Stimulated activated naive B cell treated with anti-CD40 and anti-IgM and Interleukin-4, amounts not matched to agents 10 μg/mL and 1 μg/mL and 100 μg/mL, for 72 hours (primary cell): ENCODE measurements around the gene SND1.

Experiments used
- ATAC-seq, 2 donors: fragments of 150-1000 bp; cut with Tn5 transposase; replicated peaks; 2 replicates each; pipeline ENCODE4 v1.10.0; 2021; ENCODE audit warnings: moderate library complexity in 1 of 2
- DNase-seq: peaks from one replicate; pipeline ENCODE4 v3.0.0; 2021
- H3K27ac Mint-ChIP-seq: one replicate; pipeline ENCODE4 v1.8.0; 2022; ENCODE audit warnings: mild to moderate bottlenecking, mixed read lengths
- H3K27me3 Mint-ChIP-seq, 2 donors: one replicate each; pipeline ENCODE4 v1.8.0; 2022; ENCODE audit warnings: mixed read lengths in 2 of 2
- H3K36me3 Mint-ChIP-seq, 2 donors: one replicate each; pipeline ENCODE4 v1.8.0; 2022; ENCODE audit warnings: mixed read lengths in 2 of 2, mild to moderate bottlenecking in 1 of 2
- H3K4me1 Mint-ChIP-seq, 2 donors: one replicate each; pipeline ENCODE4 v1.8.0; 2022; ENCODE audit warnings: mixed read lengths in 2 of 2, mild to moderate bottlenecking in 1 of 2
- H3K4me3 Mint-ChIP-seq, 2 donors: one replicate each; pipeline ENCODE4 v1.8.0; 2022; ENCODE audit warnings: mild to moderate bottlenecking in 2 of 2, mixed read lengths in 2 of 2, moderate library complexity in 1 of 2
- H3K9me3 Mint-ChIP-seq, 2 donors: one replicate each; pipeline ENCODE4 v1.8.0; 2022; ENCODE audit warnings: mixed read lengths in 2 of 2, mild to moderate bottlenecking in 1 of 2

SND1 gene

DNA sequence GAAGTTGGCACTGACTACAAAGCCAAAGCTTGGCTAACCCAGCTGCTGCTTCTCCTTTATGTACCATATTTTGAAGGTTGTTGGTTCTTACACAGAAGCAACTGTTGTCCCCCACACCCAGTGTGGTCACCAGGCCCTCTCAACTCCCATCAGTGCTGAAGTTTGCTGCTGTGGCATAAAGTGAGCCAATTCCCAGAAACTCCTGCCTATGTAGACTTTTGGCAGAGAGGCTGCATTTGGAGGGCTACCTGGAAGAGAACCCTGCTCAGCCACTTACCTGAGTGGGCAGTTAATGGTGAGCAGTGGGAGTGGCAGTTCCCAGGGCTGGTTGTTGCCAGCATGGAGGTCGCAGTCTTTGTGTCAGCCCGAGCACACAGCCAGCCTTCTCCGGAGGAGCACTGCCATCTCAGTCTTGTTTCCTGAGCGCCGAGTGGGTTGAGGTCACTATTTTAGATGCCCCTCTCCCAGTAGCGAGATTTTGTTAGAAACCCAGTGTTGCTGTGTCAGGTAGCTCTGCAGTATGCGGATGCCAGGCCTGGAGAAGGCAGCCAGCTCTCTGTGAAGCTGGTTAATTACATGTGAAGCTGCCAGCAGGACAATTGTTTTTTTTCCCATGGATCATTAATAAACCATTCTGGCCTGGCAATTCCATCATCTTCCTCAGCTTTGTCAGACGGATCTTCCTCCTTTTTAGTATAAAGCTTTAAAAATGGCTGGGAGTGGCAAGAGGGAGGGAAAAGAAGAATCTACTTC, 354.7 kb downstream of the SND1 start:
- peak overlapping the region; percentile 42 for H3K27ac Mint-ChIP-seq
- no peak overlapping the region for H3K4me3 Mint-ChIP-seq
- ATAC-seq (no peak), DNase-seq (no peak)
- H3K36me3 Mint-ChIP-seq = peaks cover 26 to 51% of the 10 kb centered on the region in 2 donors
- H3K27me3 Mint-ChIP-seq = no peaks in the 10 kb centered on the region
- H3K4me1 Mint-ChIP-seq = peaks cover 42 to 48% of the 10 kb centered on the region in 2 donors
- H3K9me3 Mint-ChIP-seq = no peaks in the 10 kb centered on the region

DNA sequence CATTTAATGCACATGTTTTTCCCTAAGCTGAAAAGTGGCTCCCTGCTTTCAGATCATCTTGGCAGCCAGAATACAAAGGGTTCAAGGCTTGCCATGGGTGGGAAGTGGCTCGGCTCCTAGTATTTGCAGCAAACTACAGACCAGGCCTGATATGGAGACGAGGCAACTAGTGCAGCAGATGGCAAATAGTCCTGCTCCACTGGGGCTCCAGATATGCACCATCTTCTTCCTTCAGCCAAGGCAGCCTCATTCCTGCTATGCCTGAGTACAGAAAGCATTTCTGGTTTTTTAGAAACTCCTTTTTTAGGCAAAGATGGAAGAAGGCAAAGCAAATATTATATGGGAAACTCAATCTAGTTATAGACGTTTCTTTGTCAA, 355.3 kb downstream of the SND1 start:
- Mint-ChIP-seq H3K9me3 (no peaks in the 10 kb centered on the region), H3K36me3 (peaks cover 25 to 51% of the 10 kb centered on the region in 2 donors), H3K4me1 (peaks cover 36 to 43% of the 10 kb centered on the region in 2 donors), H3K4me3 (no peak overlapping the region), H3K27me3 (no peaks in the 10 kb centered on the region), H3K27ac (peak overlapping the region; percentile 42)
- ATAC-seq (no peak), DNase-seq (no peak)

DNA sequence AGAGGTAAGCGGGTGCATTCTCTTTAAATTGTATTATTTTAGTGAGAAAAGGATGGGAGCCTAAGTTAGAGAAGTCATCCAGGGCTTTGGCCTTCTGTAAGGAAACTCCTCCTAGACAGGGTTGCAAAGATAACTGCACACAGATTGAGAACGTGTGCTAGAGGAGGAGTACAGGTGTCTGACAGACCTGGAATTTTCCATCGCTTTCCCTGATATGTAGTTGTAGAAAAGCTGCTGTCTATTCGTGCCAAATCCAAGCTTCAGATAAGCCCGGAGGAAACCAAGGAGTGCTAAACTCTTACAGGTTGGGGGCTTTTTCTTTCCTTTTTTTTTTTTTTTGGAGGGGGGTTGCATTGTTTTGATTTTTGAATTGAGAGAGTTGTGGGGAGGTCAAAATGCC, 356.1 kb downstream of the SND1 start:
- Mint-ChIP-seq H3K9me3 (no peaks in the 10 kb centered on the region), H3K36me3 (peaks cover 27 to 59% of the 10 kb centered on the region in 2 donors), H3K4me3 (no peak overlapping the region), H3K4me1 (peaks cover 29 to 34% of the 10 kb centered on the region in 2 donors), H3K27me3 (no peaks in the 10 kb centered on the region), H3K27ac (no peak overlapping the region)
- no peak for DNase-seq
- ATAC-seq = no peak

DNA sequence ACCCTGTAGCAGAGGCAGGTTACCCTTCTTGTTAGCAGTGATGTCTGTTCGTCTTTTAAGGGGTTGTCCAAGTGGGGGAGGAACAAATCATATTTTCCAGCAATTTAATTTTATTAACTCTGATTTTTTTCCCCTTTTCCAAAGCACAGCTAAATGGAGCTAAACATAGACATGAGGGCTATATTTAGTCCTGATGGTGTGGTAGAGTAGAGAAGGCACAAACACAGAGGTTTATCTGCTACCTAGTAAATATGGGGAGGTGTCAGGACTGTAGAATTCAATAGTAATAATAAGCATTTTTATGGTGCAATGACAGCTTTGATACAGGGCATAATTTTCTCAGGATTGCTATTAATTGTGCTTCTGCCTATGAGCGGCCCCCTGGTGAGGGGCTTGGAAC, 356.8 kb downstream of the SND1 start:
- ATAC-seq = no peak
- no peak for DNase-seq
- Mint-ChIP-seq H3K27me3 (no peaks in the 10 kb centered on the region), H3K36me3 (peaks cover 31 to 61% of the 10 kb centered on the region in 2 donors), H3K9me3 (no peaks in the 10 kb centered on the region), H3K4me3 (no peak overlapping the region), H3K27ac (no peak overlapping the region), H3K4me1 (peaks cover 23 to 28% of the 10 kb centered on the region in 2 donors)

DNA sequence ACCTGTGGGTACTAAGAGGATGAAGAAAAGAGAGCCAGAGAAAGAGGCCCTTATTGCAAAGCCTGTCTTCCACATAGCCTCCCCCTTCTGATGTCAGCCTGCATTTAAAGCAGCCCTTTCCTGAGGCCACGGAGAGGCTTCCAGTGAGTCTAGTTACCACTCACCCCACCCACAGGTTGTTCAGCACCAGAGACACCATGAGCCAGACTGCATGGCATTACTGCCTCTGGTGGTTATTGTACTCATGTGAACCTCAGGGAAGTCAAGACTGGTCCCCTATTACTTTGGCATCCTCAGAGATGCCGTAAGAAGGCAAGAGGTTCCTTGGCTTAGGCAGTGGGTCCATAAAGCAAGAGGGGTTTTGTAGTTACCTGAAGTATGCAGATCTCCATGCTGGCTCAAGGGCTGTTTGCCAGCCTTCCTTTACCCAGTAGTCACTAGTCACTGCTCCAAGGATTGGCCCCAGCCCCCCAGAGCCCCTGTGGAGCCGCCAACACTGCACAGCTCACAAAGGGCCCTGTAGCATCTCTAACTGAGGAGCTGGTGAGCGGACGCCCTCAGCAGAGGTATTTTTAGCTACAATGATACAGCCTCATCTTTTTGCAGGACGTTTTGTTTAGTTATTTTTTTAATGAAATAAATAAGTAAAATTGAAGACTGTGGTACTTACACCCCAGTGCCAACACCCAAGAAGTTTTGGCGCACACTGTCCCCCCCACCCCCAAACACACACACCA, 358.6 kb downstream of the SND1 start:
- Mint-ChIP-seq H3K4me3 (no peak overlapping the region), H3K9me3 (no peaks in the 10 kb centered on the region), H3K27ac (no peak overlapping the region), H3K36me3 (peaks cover 40 to 63% of the 10 kb centered on the region in 2 donors), H3K27me3 (no peaks in the 10 kb centered on the region), H3K4me1 (peaks cover 10% of the 10 kb centered on the region in 2 donors)
- peak in 1 of 2 donors; percentile 33 for ATAC-seq
- no peak for DNase-seq

DNA sequence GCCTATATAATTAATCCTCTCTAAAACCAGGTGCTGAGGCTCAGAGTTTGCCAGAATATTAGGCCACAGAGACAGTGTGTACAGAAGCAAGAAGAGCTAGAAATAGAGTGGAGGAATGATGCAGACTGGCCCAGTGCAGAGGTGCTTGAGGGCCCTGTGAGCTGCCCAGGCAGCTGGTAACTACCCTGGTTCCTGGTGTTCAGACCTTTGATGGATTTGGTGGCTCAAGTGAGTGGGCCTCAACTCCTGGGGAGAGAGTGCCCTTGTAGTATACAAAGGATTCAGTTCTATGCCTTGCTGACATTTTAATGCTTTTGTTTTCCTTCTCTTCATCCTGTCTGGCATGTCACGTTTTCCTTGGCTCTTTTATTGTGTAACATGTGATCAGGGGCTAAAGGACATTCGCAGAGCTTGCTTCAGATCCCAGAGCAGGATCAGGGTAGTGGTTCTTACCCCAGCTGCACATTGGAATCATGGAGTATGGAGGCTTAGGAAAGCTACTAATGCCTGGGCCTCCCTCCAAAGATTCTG, 359.2 kb downstream of the SND1 start:
- ATAC-seq (no peak), DNase-seq (no peak)
- Mint-ChIP-seq H3K27ac (peak overlapping the region; percentile 9), H3K27me3 (no peaks in the 10 kb centered on the region), H3K9me3 (no peaks in the 10 kb centered on the region), H3K36me3 (peaks cover 37 to 59% of the 10 kb centered on the region in 2 donors), H3K4me1 (peaks cover 4 to 5% of the 10 kb centered on the region in 2 donors), H3K4me3 (no peak overlapping the region)

DNA sequence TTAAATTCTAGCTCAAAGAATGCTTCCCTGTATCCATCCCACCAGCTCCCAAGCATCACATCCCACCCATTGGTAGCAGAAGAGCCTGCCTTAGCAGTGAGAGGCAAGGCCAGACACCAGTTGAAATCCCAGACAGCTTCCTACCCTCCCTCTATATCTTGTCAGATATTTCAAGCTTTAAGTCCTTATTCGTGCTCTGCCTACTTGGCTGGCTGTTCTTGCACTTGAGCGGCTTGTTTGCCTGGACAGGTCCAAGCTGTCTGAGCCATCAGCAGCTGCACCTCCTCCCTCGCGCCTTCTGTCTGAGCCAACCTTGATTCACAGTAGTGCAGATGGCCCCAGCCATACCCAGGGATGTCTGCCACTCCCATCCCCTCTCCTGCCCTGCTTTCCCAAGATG, 362.8 kb downstream of the SND1 start:
- Mint-ChIP-seq H3K4me3 (no peak overlapping the region), H3K27me3 (no peaks in the 10 kb centered on the region), H3K4me1 (peaks cover 4 to 6% of the 10 kb centered on the region in 2 donors), H3K27ac (peak overlapping the region; percentile 14), H3K9me3 (no peaks in the 10 kb centered on the region), H3K36me3 (peaks cover 44 to 65% of the 10 kb centered on the region in 2 donors)
- DNase-seq (no peak), ATAC-seq (no peak)

DNA sequence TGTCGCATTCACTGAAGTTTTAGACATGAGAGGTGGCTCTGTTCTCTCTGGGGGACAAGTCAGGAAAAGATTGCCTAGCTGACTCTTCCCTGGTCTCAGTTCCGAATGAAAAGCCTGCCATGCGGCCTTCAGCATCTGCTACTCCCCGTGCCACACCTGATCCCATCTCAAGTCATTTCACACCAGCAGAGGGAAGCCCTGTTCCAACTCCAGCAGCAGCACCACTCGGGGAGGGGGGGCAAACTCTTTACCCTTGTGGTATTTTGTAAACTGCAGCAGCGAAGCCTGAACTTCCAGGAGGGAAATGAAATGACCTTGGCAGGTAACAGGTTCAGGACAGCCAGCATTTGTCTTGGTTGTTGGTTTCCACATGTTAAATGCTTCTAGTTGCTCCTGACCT, 365.5 kb downstream of the SND1 start:
- Mint-ChIP-seq H3K27me3 (no peaks in the 10 kb centered on the region), H3K9me3 (no peaks in the 10 kb centered on the region), H3K36me3 (peaks cover 60 to 68% of the 10 kb centered on the region in 2 donors), H3K27ac (no peak overlapping the region), H3K4me1 (peaks cover 4 to 6% of the 10 kb centered on the region in 2 donors), H3K4me3 (no peak overlapping the region)
- ATAC-seq (no peak), DNase-seq (no peak)

DNA sequence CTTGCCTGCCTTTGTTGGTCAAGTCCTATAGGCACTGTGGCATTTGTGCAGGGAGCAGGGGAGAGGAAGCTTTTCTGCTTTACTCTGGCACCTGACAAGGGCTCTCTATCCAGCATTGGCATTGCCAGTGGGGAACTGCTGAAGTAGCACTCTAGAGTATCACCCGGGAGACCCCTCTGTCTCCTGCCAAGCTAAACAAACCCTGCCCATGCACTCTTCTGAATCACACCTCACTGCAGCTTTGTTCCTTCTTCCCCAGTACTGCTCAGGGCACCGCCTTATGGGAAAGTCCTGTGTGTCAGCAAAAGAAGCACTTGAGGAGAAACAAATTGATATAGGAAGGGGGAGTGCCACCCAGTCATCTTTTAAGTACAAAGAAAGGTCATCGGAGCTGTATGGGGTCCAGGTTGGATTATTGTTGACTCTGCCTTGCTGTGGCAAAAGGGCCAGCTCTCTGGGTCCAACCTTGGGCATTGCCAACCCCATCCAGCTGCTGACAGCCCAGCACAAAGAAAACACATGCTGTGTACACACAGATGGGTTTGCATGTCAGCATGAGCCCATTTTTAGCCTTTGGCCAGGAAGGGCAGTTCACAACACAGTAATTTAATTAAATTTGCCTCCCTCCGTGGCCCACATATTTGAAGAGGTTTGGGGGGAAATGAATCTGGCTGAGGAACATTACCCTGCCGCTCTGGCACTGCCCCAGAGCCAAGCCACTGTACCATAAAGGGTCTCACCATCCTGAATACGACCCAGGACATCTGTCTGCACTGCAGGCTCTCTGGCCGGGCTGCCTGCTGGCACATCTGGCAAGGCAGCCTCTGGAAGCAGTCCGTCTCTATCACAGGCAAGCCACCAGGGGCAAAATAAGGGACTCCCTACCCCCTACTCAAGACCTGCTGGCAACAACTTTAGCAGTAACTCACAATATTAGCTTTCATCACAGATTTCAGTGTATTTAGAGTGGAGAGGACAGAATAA, 366.2 kb downstream of the SND1 start:
- Mint-ChIP-seq H3K4me3 (no peak overlapping the region), H3K9me3 (no peaks in the 10 kb centered on the region), H3K4me1 (peaks cover 4 to 6% of the 10 kb centered on the region in 2 donors), H3K36me3 (peaks cover 60 to 66% of the 10 kb centered on the region in 2 donors), H3K27me3 (no peaks in the 10 kb centered on the region), H3K27ac (no peak overlapping the region)
- ATAC-seq (no peak), DNase-seq (no peak)

DNA sequence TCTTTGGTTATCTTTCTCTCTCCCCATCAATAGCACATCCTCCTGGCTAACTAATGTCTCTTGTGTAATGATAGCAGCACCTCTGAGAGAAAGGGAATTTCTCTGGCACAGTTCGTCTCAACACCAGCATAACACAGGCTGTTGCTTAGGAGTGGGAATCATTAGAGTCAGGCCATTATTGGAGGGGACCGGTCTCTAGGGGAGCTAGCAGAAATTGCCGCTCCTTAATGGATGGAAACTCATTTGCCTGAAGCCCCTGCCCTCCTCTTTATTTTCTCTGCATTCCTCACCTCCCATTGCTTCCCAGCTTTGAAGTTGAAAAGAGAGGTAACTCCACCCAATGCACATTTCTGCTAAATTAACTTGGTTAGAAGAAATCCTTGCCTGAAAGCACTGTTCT, 367.3 kb downstream of the SND1 start:
- Mint-ChIP-seq H3K36me3 (peaks cover 53 to 65% of the 10 kb centered on the region in 2 donors), H3K4me1 (peaks cover 4 to 6% of the 10 kb centered on the region in 2 donors), H3K4me3 (no peak overlapping the region), H3K27me3 (no peaks in the 10 kb centered on the region), H3K9me3 (no peaks in the 10 kb centered on the region), H3K27ac (no peak overlapping the region)
- ATAC-seq (no peak), DNase-seq (no peak)

DNA sequence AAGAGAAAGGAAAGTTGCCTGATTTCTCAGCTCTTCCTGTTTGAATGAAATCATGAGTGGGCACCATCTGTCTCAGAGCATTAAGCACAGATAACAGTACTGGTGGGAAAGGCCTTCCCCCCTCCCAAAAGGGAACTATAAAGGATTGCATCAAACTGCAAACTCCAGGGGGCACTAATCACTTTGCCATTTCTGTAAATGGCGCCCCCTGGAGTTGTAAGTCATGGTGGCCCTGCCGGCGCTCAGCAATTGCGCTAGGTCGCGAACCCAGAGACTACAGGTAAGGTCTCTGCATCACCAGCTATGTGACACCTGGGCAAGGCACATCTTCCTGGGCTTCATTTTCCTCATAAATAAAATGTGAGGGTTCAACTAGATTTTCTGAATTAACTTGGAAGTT, 368.2 kb downstream of the SND1 start:
- no peak for DNase-seq
- no peak overlapping the region for H3K4me3 Mint-ChIP-seq

DNA sequence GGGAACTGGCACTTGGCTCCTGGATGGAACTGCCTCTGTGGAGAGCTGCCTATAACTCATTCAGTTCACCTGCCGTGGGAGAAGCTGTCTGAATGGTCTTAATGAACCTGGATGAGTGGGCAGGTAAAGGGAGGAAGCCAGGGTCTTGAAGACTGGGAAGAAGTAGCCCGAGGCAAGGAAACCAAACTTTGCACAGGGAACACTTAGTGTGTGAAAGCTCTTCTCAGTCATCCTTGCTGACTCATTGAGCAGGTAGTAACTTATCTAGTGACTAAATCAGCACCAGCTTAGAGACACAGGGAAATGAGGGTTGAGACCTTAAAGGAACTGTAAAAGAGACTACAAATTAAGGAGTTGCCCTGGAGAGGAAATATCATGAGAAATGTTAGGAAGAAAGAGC, 369.4 kb downstream of the SND1 start:
- H3K4me3 Mint-ChIP-seq = no peak overlapping the region
- H3K36me3 Mint-ChIP-seq = peaks cover 49 to 76% of the 10 kb centered on the region in 2 donors
- H3K27me3 Mint-ChIP-seq = no peaks in the 10 kb centered on the region
- DNase-seq (no peak), ATAC-seq (no peak)
- H3K4me1 Mint-ChIP-seq = peaks cover 6 to 12% of the 10 kb centered on the region in 2 donors
- no peak overlapping the region for H3K27ac Mint-ChIP-seq
- no peaks in the 10 kb centered on the region for H3K9me3 Mint-ChIP-seq

More for the DNA sequence above, 368.2 kb downstream of the SND1 start:
- Mint-ChIP-seq H3K9me3 (no peaks in the 10 kb centered on the region), H3K4me1 (peaks cover 4 to 6% of the 10 kb centered on the region in 2 donors), H3K36me3 (peaks cover 46 to 66% of the 10 kb centered on the region in 2 donors), H3K27ac (no peak overlapping the region), H3K27me3 (no peaks in the 10 kb centered on the region)
- ATAC-seq = no peak

DNA sequence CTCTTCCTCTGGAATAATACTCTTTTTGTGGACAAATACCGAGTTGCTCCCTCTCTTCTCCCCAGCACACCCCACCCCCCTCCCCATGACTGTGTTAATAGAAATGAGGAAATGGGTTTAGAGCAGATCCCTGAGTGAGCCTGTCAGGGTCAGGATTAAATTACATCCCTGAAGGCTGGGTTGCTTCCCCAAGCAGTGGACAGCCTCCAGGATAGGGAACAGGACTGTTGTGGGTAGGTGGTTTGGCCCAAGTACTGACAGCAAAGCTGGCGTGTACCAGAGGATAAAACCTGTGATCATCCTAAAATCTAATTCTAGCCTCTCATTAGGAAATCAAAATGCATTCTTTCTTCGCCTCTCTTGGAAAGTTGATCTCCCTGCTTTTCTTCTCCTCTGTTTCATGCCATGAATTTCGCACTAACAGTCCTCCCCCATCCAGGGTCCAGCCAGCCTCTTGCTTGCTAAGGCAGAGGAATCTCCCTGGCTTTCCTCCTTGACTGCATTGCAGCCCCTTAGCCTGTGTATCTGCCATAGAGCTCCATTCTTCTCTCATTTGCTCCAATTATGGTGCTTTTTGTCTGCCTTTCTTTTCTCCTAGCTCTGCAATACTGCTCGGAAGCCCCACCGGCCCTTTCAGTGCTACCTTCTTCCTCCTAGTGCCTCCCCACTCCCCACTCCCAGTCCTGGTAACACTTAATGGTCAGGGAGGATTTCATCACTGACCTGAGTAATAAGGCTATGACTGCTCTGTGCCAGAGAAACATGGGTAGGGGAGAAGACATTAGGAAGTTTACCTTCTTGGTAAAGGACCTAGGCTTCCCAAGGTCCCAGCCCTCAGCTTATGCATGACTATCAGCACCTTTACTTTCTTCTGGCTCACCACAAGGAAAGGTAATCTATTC, 370.9 kb downstream of the SND1 start:
- ATAC-seq (no peak), DNase-seq (no peak)
- no peaks in the 10 kb centered on the region for H3K9me3 Mint-ChIP-seq
- H3K27ac Mint-ChIP-seq = no peak overlapping the region
- peaks cover 48 to 74% of the 10 kb centered on the region in 2 donors for H3K36me3 Mint-ChIP-seq
- peaks cover 7 to 19% of the 10 kb centered on the region in 2 donors for H3K4me1 Mint-ChIP-seq
- no peak overlapping the region for H3K4me3 Mint-ChIP-seq
- H3K27me3 Mint-ChIP-seq = no peaks in the 10 kb centered on the region
